ENCODE data around the gene MTIF3. TPM values are rescaled to one million over a fixed set of nuclear protein-coding genes. Genes with fewer than 3 reads are reported as not detected.

Gene MTIF3
- total RNA-seq, 2 experiments from 2014 or later, result 37.9 to 42.9 TPM

DNA sequence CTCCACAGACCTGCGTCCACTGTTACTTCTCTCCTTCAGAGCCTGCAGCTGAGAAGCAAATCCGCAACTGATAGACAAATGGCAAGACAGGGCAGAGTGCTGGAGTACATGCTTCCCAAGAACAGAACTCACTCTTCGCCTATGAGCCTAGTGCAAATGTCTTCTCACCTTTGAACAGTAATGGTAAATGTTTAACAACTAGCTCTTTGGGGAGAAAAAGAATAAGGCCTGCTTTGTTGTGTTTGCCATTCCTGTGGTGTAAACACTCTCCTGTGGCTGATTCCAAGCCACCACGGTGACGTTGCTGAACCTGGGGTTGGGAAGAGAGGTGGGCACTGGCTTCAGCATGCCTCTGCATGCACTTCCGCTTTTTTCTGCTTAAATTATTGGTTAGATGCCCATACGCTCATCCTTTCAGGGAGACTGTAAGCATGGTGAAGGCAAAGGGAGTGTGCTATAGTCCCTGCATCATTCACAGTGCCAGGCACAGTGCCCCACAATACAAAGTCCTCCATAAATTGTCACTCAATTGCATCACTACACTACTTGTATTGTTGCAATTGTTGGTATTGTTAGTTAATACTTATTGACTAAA, 54.0 kb downstream of the MTIF3 start:
- intact Hi-C loops (cut with micrococcal nuclease; ENCODE audit: unreplicated experiment), result no loop called here
- Histone ChIP-seq H3K4me3 (ENCODE audit: low read depth, low read length, poor library complexity, severe bottlenecking) (no peak overlapping the region), H3K36me3 (ENCODE audit: insufficient read depth, low read length) (no peaks in the 10 kb centered on the region), H3K9me3 (ENCODE audit: low read length) (no peaks in the 10 kb centered on the region), H3K4me2 (ENCODE audit: low read length) (no peak overlapping the region), H4K20me1 (ENCODE audit: insufficient read depth, low read length) (no peaks in the 10 kb centered on the region), H3K79me2 (ENCODE audit: insufficient read depth, low read depth, low read length) (no peaks in the 10 kb centered on the region), H2AFZ (ENCODE audit: low read length) (no peak overlapping the region), H3K4me1 (ENCODE audit: insufficient read depth, low read length, poor library complexity, severe bottlenecking) (no peaks in the 10 kb centered on the region), H3K27ac (ENCODE audit: low read depth, low read length, poor library complexity, severe bottlenecking) (no peak overlapping the region), H3K9me2 (ENCODE audit: insufficient read depth, low read length) (no peaks in the 10 kb centered on the region)
- CTCF ChIA-PET (ENCODE audit: unreplicated experiment), result no interaction called here
- DNase-seq (ENCODE audit: low spot score), result no peak
- TF ChIP-seq, protein P1, sequence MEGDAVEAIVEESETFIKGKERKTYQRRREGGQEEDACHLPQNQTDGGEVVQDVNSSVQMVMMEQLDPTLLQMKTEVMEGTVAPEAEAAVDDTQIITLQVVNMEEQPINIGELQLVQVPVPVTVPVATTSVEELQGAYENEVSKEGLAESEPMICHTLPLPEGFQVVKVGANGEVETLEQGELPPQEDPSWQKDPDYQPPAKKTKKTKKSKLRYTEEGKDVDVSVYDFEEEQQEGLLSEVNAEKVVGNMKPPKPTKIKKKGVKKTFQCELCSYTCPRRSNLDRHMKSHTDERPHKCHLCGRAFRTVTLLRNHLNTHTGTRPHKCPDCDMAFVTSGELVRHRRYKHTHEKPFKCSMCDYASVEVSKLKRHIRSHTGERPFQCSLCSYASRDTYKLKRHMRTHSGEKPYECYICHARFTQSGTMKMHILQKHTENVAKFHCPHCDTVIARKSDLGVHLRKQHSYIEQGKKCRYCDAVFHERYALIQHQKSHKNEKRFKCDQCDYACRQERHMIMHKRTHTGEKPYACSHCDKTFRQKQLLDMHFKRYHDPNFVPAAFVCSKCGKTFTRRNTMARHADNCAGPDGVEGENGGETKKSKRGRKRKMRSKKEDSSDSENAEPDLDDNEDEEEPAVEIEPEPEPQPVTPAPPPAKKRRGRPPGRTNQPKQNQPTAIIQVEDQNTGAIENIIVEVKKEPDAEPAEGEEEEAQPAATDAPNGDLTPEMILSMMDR (conservative IDR thresholded peaks at IDR 0.05; ENCODE audit: low read length), result no peak
- no peak for TF ChIP-seq EZH2phosphoT487 (IDR thresholded peaks at IDR 0.05; ENCODE audit: borderline replicate concordance, low read depth, low read length)
- POLR2A ChIA-PET, result no interaction called here
- BruUV-seq (replicated peaks), result no TSS peak

DNA sequence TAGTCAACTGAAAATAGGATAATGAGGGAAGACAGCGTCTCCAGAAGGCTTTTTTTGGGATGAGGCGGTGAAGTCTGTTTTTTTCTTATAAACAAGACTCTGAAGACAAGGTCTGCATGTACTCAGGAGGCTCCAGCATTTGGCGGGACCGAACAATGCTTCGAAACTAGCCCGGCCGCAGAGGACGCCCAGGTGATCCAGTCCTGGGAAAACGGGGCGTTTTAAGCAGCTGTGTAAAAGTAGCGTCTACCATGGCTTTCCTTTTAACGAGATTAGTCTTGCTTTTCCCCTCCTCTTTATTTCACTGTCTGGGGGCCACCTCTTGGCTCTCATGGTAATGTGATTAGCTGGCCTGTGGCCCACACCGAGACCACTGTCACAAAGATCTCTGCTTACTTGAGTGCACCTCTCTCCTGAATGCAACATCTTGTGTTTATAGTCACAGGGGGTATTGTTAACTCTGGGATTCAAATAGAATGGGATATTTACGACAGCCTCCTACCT, 55.3 kb downstream of the MTIF3 start:
- intact Hi-C loops (cut with micrococcal nuclease; ENCODE audit: unreplicated experiment), result no loop called here
- H2AFZ ChIP-seq (ENCODE audit: low read length), result no peak overlapping the region
- H3K4me1 ChIP-seq (ENCODE audit: insufficient read depth, low read length, poor library complexity, severe bottlenecking), result no peaks in the 10 kb centered on the region
- H3K27ac ChIP-seq (ENCODE audit: low read depth, low read length, poor library complexity, severe bottlenecking), result no peak overlapping the region
- CTCF ChIA-PET (ENCODE audit: unreplicated experiment), result no interaction called here
- no peak overlapping the region for H3K4me3 ChIP-seq (ENCODE audit: low read depth, low read length, poor library complexity, severe bottlenecking)
- TF ChIP-seq, protein P1 (conservative IDR thresholded peaks at IDR 0.05; ENCODE audit: low read length), result no peak
- no peak for TF ChIP-seq EZH2phosphoT487 (IDR thresholded peaks at IDR 0.05; ENCODE audit: borderline replicate concordance, low read depth, low read length)
- H3K36me3 ChIP-seq (ENCODE audit: insufficient read depth, low read length), result no peaks in the 10 kb centered on the region
- no peaks in the 10 kb centered on the region for H3K9me2 ChIP-seq (ENCODE audit: insufficient read depth, low read length)
- POLR2A ChIA-PET, result interaction anchor here (0.6 to 0.7 kb wide), 2 partner anchors 288 to 435 kb away, joined by 3 to 4 read pairs; no protein-coding TSS in a partner anchor
- H3K9me3 ChIP-seq (ENCODE audit: low read length), result no peaks in the 10 kb centered on the region
- DNase-seq (ENCODE audit: low spot score), result no peak
- H3K79me2 ChIP-seq (ENCODE audit: insufficient read depth, low read depth, low read length), result no peaks in the 10 kb centered on the region
- no TSS peak for BruUV-seq (replicated peaks)
- no peaks in the 10 kb centered on the region for H4K20me1 ChIP-seq (ENCODE audit: insufficient read depth, low read length)
- H3K4me2 ChIP-seq (ENCODE audit: low read length), result no peak overlapping the region

DNA sequence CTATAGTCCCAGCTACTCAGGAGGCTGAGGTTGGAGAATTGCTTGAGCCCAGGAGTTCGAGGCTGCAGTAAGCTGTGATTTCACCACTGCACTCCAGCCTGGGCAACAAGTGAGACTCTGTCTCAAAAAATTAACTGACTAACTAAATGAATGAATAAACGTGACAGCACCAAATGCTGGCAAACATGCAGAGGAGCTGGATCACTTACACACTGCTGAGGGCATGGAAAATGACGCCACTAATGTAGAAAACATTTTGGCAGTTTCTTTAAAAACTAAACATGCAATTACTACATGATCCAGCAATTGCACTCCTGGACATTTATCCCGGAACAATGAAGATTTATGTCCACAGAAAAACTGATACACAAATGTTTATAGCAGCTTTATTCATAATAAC, 57.3 kb downstream of the MTIF3 start:
- Histone ChIP-seq H3K36me3 (ENCODE audit: insufficient read depth, low read length) (no peaks in the 10 kb centered on the region), H3K4me3 (ENCODE audit: low read depth, low read length, poor library complexity, severe bottlenecking) (no peak overlapping the region), H4K20me1 (ENCODE audit: insufficient read depth, low read length) (no peaks in the 10 kb centered on the region), H3K4me1 (ENCODE audit: insufficient read depth, low read length, poor library complexity, severe bottlenecking) (no peaks in the 10 kb centered on the region), H3K4me2 (ENCODE audit: low read length) (no peak overlapping the region), H3K27ac (ENCODE audit: low read depth, low read length, poor library complexity, severe bottlenecking) (no peak overlapping the region), H2AFZ (ENCODE audit: low read length) (no peak overlapping the region), H3K79me2 (ENCODE audit: insufficient read depth, low read depth, low read length) (no peaks in the 10 kb centered on the region), H3K9me3 (ENCODE audit: low read length) (no peaks in the 10 kb centered on the region), H3K9me2 (ENCODE audit: insufficient read depth, low read length) (no peaks in the 10 kb centered on the region)
- ChIA-PET CTCF (ENCODE audit: unreplicated experiment) (interaction anchor here (0.6 kb wide), 1 partner anchor 1249 kb away, joined by 3 read pairs; no protein-coding TSS in a partner anchor), POLR2A (interaction anchor here (0.6 kb wide), 1 partner anchor 101 kb away, joined by 3 read pairs; no protein-coding TSS in a partner anchor)
- no TSS peak for BruUV-seq (replicated peaks)
- TF ChIP-seq, protein P1 (conservative IDR thresholded peaks at IDR 0.05; ENCODE audit: low read length), result no peak
- DNase-seq (ENCODE audit: low spot score), result no peak
- intact Hi-C loops (cut with micrococcal nuclease; ENCODE audit: unreplicated experiment), result no loop called here
